ENCODE measurements around the gene HSD3B7.
"Not testable (repeated sequence)": the region's sequence is repeated elsewhere in the genome, so short reads cannot be mapped to it uniquely, and the experiment has no call there.

HSD3B7 gene

GRCh38 chr16:30984669-30985400, at the start of gene HSD3B7:
HSD3B7 (plus strand) TSS chr16:30985207; CDS start chr16:30985659, 452 bp downstream.
- DNase-seq (ENCODE audit: low read depth in 2 of 2): peak; percentile 82 to 84

- DNase-seq (ENCODE audit: low read depth in 2 of 2): no peak
Measured at GRCh38 chr16:30937692-30938091, 47.3 kb upstream of the HSD3B7 start.

GRCh38 chr16:30939571-30939970, 45.4 kb upstream of the HSD3B7 start:
- not testable (repeated sequence) for DNase-seq (ENCODE audit: low read depth in 2 of 2)

- peak; percentile 43 to 47 for DNase-seq (ENCODE audit: low read depth in 2 of 2)
Measured at GRCh38 chr16:30941600-30942425, 43.2 kb upstream of the HSD3B7 start.

- no peak for DNase-seq (ENCODE audit: low read depth in 2 of 2)
Measured at GRCh38 chr16:30942426-30942806, 42.6 kb upstream of the HSD3B7 start.

- DNase-seq (ENCODE audit: low read depth in 2 of 2): no peak
Measured at GRCh38 chr16:30944352-30944751, 40.7 kb upstream of the HSD3B7 start.

GRCh38 chr16:30946671-30947540, 38.1 kb upstream of the HSD3B7 start:
- DNase-seq (ENCODE audit: low read depth in 2 of 2): no peak

- DNase-seq (ENCODE audit: low read depth in 2 of 2): no peak
Measured at GRCh38 chr16:30947541-30947858, 37.5 kb upstream of the HSD3B7 start.

GRCh38 chr16:30947859-30948666, 36.9 kb upstream of the HSD3B7 start:
- DNase-seq (ENCODE audit: low read depth in 2 of 2): no peak

GRCh38 chr16:30948667-30949649, 36.0 kb upstream of the HSD3B7 start, which contains the start of gene ORAI3:
ORAI3 (plus strand) TSS chr16:30949068; CDS start chr16:30949290, 222 bp downstream.
- DNase-seq (ENCODE audit: low read depth in 2 of 2): no peak

- no peak for DNase-seq (ENCODE audit: low read depth in 2 of 2)
Measured at GRCh38 chr16:30949650-30950515, 35.1 kb upstream of the HSD3B7 start.

- DNase-seq (ENCODE audit: low read depth in 2 of 2): no peak
Measured at GRCh38 chr16:30950516-30951065, 34.4 kb upstream of the HSD3B7 start.

- no peak for DNase-seq (ENCODE audit: low read depth in 2 of 2)
Measured at GRCh38 chr16:30951193-30951592, 33.8 kb upstream of the HSD3B7 start.

GRCh38 chr16:30951750-30952149, 33.3 kb upstream of the HSD3B7 start:
- DNase-seq (ENCODE audit: low read depth in 2 of 2): no peak

- DNase-seq (ENCODE audit: low read depth in 2 of 2): no peak
Measured at GRCh38 chr16:30953111-30953510, 31.9 kb upstream of the HSD3B7 start.

- DNase-seq (ENCODE audit: low read depth in 2 of 2): peak; percentile 45 to 52
Measured at GRCh38 chr16:30953511-30954124, 31.4 kb upstream of the HSD3B7 start.

GRCh38 chr16:30954993-30955392, 30.0 kb upstream of the HSD3B7 start:
- no peak for DNase-seq (ENCODE audit: low read depth in 2 of 2)
